ENCODE data around the gene SLIT3. TPM values are rescaled to one million over a fixed set of nuclear protein-coding genes. Genes with fewer than 3 reads are reported as not detected.

SLIT3 gene
- total RNA-seq, 2 experiments from 2014 or later: not detected

GRCh38 chr5:169051351-169051750 lies 249.6 kb downstream of the SLIT3 start:
- no peak for DNase-seq
- H3K4me3 Mint-ChIP-seq: no peak overlapping the region
- no peaks in the 10 kb centered on the region for H3K9me3 Mint-ChIP-seq
- H3K27me3 Mint-ChIP-seq: no peaks in the 10 kb centered on the region
- no peaks in the 10 kb centered on the region for H3K36me3 Mint-ChIP-seq (ENCODE audit: low read depth)
- CTCF ChIA-PET: no interaction called here
- no peak overlapping the region for H3K27ac Mint-ChIP-seq
- POLR2A ChIA-PET: no interaction called here
- H3K4me1 Mint-ChIP-seq: no peaks in the 10 kb centered on the region

DNA sequence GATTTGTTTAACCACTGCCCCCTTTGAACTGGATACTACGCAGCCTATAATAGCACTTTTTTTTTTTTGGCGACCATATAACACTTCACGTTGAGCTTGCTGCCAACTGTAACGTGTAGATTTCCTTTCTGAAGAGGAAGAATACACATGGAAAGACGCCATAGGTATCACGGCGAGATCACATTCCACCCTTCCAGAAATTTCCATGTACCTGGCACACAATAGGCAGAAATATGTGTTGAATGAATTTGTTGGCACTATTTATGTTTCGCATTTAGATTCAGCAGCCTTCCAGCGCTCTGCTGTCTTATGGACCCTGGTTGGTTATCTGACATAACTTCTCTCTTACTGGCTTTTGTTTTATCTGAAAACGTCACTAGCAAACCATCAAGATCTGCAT lies 250.3 kb downstream of the SLIT3 start:
- Mint-ChIP-seq H3K36me3 (ENCODE audit: low read depth) (no peaks in the 10 kb centered on the region), H3K27ac (no peak overlapping the region), H3K9me3 (no peaks in the 10 kb centered on the region), H3K4me1 (no peaks in the 10 kb centered on the region), H3K4me3 (no peak overlapping the region), H3K27me3 (no peaks in the 10 kb centered on the region)
- no peak for DNase-seq
- POLR2A ChIA-PET: no interaction called here
- CTCF ChIA-PET: no interaction called here

- ChIA-PET CTCF (no interaction called here), POLR2A (no interaction called here)
- no peak overlapping the region for H3K4me3 Mint-ChIP-seq
- no peaks in the 10 kb centered on the region for H3K27me3 Mint-ChIP-seq
- H3K36me3 Mint-ChIP-seq (ENCODE audit: low read depth): no peaks in the 10 kb centered on the region
- H3K4me1 Mint-ChIP-seq: no peaks in the 10 kb centered on the region
- no peak for DNase-seq
- H3K9me3 Mint-ChIP-seq: no peaks in the 10 kb centered on the region
- H3K27ac Mint-ChIP-seq: no peak overlapping the region
These were observed 250.8 kb downstream of the SLIT3 start for GRCh38 chr5:169050146-169050571.

DNA sequence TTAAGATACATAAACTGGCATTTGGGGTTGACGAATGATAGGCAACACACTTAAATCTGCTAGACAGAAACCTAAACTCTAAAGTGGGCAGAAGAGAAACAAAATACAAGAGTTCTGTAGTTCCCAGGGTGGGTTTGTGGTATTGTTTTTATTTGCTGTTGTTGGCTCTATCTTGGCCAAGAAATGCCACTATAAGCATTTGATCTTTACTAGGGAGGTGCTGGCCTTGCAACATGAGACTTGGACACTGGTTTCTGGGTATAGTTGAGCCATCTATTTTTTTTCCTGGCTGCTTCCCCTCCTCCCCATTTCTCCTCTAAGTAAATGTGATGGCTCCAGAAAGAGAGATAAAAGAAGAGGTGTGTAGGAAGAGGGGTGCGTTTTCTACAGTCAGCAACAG lies 251.2 kb downstream of the SLIT3 start:
- H3K27ac Mint-ChIP-seq: no peak overlapping the region
- H3K4me1 Mint-ChIP-seq: no peaks in the 10 kb centered on the region
- H3K9me3 Mint-ChIP-seq: no peaks in the 10 kb centered on the region
- H3K27me3 Mint-ChIP-seq: no peaks in the 10 kb centered on the region
- H3K4me3 Mint-ChIP-seq: no peak overlapping the region
- DNase-seq: no peak
- ChIA-PET POLR2A (no interaction called here), CTCF (no interaction called here)
- H3K36me3 Mint-ChIP-seq (ENCODE audit: low read depth): no peaks in the 10 kb centered on the region

GRCh38 chr5:169048181-169049125 lies 252.5 kb downstream of the SLIT3 start:
- H3K4me3 Mint-ChIP-seq: no peak overlapping the region
- H3K36me3 Mint-ChIP-seq (ENCODE audit: low read depth): no peaks in the 10 kb centered on the region
- H3K9me3 Mint-ChIP-seq: no peaks in the 10 kb centered on the region
- no peaks in the 10 kb centered on the region for H3K27me3 Mint-ChIP-seq
- ChIA-PET POLR2A (no interaction called here), CTCF (no interaction called here)
- no peaks in the 10 kb centered on the region for H3K4me1 Mint-ChIP-seq
- H3K27ac Mint-ChIP-seq: no peak overlapping the region
- DNase-seq: no peak

GRCh38 chr5:169044962-169045361 lies 256.0 kb downstream of the SLIT3 start:
- H3K27ac Mint-ChIP-seq: no peak overlapping the region
- no peaks in the 10 kb centered on the region for H3K9me3 Mint-ChIP-seq
- no peaks in the 10 kb centered on the region for H3K4me1 Mint-ChIP-seq
- H3K27me3 Mint-ChIP-seq: no peaks in the 10 kb centered on the region
- no peak for DNase-seq
- H3K36me3 Mint-ChIP-seq (ENCODE audit: low read depth): no peaks in the 10 kb centered on the region
- POLR2A ChIA-PET: no interaction called here
- CTCF ChIA-PET: no interaction called here
- H3K4me3 Mint-ChIP-seq: no peak overlapping the region

GRCh38 chr5:169041180-169041579 lies 259.8 kb downstream of the SLIT3 start:
- H3K27ac Mint-ChIP-seq: no peak overlapping the region
- POLR2A ChIA-PET: no interaction called here
- no peaks in the 10 kb centered on the region for H3K36me3 Mint-ChIP-seq (ENCODE audit: low read depth)
- no peaks in the 10 kb centered on the region for H3K4me1 Mint-ChIP-seq
- no peaks in the 10 kb centered on the region for H3K27me3 Mint-ChIP-seq
- DNase-seq: no peak
- H3K4me3 Mint-ChIP-seq: no peak overlapping the region
- no peaks in the 10 kb centered on the region for H3K9me3 Mint-ChIP-seq
- CTCF ChIA-PET: no interaction called here

- no peak for DNase-seq
- Mint-ChIP-seq H3K4me1 (no peaks in the 10 kb centered on the region), H3K36me3 (ENCODE audit: low read depth) (no peaks in the 10 kb centered on the region), H3K27me3 (no peaks in the 10 kb centered on the region), H3K4me3 (no peak overlapping the region), H3K27ac (no peak overlapping the region), H3K9me3 (no peaks in the 10 kb centered on the region)
- POLR2A ChIA-PET: no interaction called here
- CTCF ChIA-PET: no interaction called here
These were observed 261.3 kb downstream of the SLIT3 start for GRCh38 chr5:169039592-169039991.

DNA sequence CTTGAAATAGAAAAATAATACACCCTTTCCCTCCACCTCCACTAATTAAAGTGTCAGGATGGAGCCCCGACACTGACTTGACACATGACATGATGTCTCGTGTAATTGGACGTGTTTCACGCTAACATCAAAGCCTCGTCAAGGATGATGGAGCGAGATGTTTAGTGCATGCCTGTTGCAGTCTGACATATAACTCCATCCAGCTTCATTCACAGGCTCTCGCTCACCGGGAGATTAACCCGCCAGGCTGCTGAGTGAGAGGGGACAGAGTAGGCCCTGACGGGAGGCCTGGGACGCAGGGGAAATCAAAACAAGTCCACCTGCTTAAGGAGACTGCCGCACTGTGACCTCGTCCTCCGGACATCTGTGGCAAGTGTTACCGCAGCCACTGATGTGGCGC lies 263.5 kb downstream of the SLIT3 start:
- Mint-ChIP-seq H3K4me1 (no peaks in the 10 kb centered on the region), H3K27ac (no peak overlapping the region), H3K27me3 (no peaks in the 10 kb centered on the region), H3K9me3 (no peaks in the 10 kb centered on the region), H3K4me3 (no peak overlapping the region), H3K36me3 (ENCODE audit: low read depth) (no peaks in the 10 kb centered on the region)
- POLR2A ChIA-PET: no interaction called here
- no peak for DNase-seq
- CTCF ChIA-PET: no interaction called here

- Mint-ChIP-seq H3K27me3 (peaks cover 5% of the 10 kb centered on the region), H3K9me3 (no peaks in the 10 kb centered on the region)
These were observed 264.7 kb downstream of the SLIT3 start for GRCh38 chr5:169036079-169036805.

DNA sequence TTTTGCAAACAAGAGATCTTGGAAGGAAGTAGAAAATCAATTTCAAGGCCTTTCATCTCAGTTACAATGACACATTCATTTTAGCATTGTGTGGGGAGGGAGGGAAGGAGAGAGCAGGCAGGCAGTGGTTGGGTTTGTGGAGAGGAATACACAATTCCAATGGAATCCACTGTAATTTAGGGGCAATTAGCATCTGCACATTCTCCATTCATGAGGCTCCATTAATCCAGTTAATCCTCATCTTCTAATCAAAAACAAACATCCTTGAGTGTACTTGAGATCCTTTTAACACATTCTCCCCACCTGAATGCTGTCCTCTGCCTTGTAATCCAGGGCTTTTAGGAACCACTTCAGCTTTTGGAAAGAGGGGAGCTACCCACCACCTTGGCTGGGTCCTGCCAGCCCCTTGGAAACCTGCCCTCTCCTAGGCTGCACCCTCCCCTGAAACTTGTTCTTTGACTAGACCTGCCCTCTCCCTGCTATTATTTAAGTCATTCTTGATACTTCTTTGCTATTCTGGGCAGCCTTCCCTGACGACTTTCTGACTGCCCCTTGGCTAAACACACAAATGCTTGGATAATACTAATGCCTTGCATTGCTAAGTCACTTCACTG lies 271.2 kb downstream of the SLIT3 start:
- CTCF ChIA-PET: no interaction called here
- Mint-ChIP-seq H3K36me3 (ENCODE audit: low read depth) (no peaks in the 10 kb centered on the region), H3K4me1 (no peaks in the 10 kb centered on the region), H3K4me3 (no peak overlapping the region), H3K27me3 (peaks cover 24% of the 10 kb centered on the region), H3K9me3 (no peaks in the 10 kb centered on the region), H3K27ac (no peak overlapping the region)
- POLR2A ChIA-PET: no interaction called here
- no peak for DNase-seq

More at GRCh38 chr5:169036079-169036805, 264.7 kb downstream of the SLIT3 start:
- Mint-ChIP-seq H3K4me1 (no peaks in the 10 kb centered on the region), H3K4me3 (no peak overlapping the region), H3K27ac (no peak overlapping the region), H3K36me3 (ENCODE audit: low read depth) (no peaks in the 10 kb centered on the region)
- no peak for DNase-seq
- POLR2A ChIA-PET: no interaction called here
- CTCF ChIA-PET: no interaction called here

DNA sequence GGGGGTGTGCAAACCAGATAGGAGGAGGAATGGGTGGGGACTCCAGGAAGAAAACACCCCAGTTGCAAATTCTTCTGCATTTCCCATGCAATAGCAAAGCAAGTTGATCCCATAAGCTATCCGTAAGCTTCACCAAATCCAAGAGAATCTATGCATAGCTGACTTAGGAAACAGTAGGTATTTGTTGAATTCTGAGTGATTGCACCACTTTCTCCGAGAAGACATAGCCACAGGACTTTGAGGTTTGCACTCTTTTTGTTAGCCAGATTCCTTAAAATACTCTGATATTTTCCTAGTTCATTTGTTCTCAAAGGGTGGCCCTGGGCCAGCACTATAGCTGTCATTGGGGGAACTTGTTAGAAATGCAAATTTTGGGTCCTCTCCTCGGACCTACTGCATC lies 271.9 kb downstream of the SLIT3 start:
- ChIA-PET POLR2A (no interaction called here), CTCF (no interaction called here)
- Mint-ChIP-seq H3K27me3 (peaks cover 25% of the 10 kb centered on the region), H3K4me3 (no peak overlapping the region), H3K9me3 (no peaks in the 10 kb centered on the region), H3K36me3 (ENCODE audit: low read depth) (no peaks in the 10 kb centered on the region), H3K4me1 (no peaks in the 10 kb centered on the region), H3K27ac (no peak overlapping the region)
- no peak for DNase-seq

GRCh38 chr5:169027501-169028061 lies 273.4 kb downstream of the SLIT3 start:
- H3K9me3 Mint-ChIP-seq: no peaks in the 10 kb centered on the region
- CTCF ChIA-PET: no interaction called here
- no peak for DNase-seq
- H3K4me3 Mint-ChIP-seq: no peak overlapping the region
- H3K27ac Mint-ChIP-seq: no peak overlapping the region
- H3K36me3 Mint-ChIP-seq (ENCODE audit: low read depth): no peaks in the 10 kb centered on the region
- H3K27me3 Mint-ChIP-seq: peaks cover 25% of the 10 kb centered on the region
- H3K4me1 Mint-ChIP-seq: no peaks in the 10 kb centered on the region
- POLR2A ChIA-PET: no interaction called here
